HFF-Myc (cell line): ENCODE results near the gene MAN2C1.
A peak's percentile ranks its signal among the peaks of the same experiment; 100 is the strongest.
"Not testable (repeated sequence)": the region's sequence is repeated elsewhere in the genome, so short reads cannot be mapped to it uniquely, and the experiment has no call there.

Experiments used
- DNase-seq: peaks from one replicate; pipeline ENCODE4 v3.0.0-alpha.2; 2011; ENCODE audit warnings: low read depth; ENCODE audit errors: extremely low read depth
- H3K4me3 ChIP-seq: replicated peaks from 2 replicates; pipeline ENCODE4 v1.5.1; 2011; ENCODE audit warnings: low read depth, mild to moderate bottlenecking, control low read depth, low read length
- TF ChIP-seq, protein P1 (sequence below): IDR thresholded peaks from 2 replicates; pipeline ENCODE4 v1.5.1; 2012; ENCODE audit warnings: mild to moderate bottlenecking, low read depth, low read length, control low read depth; ENCODE audit errors: missing control alignments

Gene MAN2C1

DNA sequence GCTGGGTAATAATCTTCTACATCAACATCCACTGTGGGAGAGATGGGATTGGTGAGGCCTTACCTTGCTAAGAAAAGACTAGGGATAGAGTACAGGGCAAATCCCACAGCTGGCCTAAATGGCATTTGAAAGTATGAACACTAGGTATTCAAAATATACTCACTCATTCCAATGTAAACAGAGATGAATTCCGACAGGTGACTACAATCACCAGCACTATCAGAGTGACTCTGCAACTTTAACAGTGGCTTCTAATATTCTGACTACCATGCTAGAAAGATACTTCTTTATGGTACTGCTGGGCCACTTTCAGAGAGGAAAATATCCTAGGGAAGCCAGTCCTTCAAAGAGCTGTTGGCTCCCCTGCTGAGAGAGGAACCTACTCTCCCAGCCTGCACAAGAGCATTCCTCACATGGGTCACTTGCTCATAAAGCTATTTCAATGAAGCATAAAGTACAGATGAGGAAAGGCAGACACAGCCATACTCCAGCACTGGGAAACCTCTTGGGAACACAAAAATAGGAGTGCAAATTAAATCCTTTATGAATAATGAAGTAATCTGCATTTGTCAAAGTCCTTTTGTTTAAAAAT lies 21.5 kb upstream of the MAN2C1 start:
- DNase-seq = no peak
- TF ChIP-seq, protein P1, sequence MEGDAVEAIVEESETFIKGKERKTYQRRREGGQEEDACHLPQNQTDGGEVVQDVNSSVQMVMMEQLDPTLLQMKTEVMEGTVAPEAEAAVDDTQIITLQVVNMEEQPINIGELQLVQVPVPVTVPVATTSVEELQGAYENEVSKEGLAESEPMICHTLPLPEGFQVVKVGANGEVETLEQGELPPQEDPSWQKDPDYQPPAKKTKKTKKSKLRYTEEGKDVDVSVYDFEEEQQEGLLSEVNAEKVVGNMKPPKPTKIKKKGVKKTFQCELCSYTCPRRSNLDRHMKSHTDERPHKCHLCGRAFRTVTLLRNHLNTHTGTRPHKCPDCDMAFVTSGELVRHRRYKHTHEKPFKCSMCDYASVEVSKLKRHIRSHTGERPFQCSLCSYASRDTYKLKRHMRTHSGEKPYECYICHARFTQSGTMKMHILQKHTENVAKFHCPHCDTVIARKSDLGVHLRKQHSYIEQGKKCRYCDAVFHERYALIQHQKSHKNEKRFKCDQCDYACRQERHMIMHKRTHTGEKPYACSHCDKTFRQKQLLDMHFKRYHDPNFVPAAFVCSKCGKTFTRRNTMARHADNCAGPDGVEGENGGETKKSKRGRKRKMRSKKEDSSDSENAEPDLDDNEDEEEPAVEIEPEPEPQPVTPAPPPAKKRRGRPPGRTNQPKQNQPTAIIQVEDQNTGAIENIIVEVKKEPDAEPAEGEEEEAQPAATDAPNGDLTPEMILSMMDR = no peak
- H3K4me3 ChIP-seq = no peak overlapping the region

- not testable (repeated sequence) for DNase-seq, H3K4me3 ChIP-seq
Measured at GRCh38 chr15:75383986-75384385, 15.6 kb upstream of the MAN2C1 start.

DNA sequence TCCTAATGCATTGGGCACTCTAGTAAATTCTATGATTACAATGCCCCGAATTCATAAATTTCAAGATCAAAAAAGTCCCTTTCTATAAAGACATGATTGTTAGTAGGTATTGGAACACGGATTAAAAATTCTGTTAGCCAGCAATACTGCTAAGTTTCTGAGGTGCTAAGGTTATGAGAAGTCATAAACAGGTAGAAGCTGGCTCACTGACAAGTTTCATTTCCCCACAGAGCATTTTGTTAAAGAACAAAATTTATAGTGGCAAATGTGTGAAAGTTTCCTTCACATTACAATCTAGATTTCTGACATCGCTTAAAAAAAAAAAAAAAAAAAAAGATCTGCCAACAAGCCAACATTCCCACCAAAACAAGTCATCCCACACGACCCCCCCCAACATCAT lies 12.4 kb upstream of the MAN2C1 start:
- DNase-seq = no peak
- TF ChIP-seq, protein P1 = no peak
- H3K4me3 ChIP-seq = no peak overlapping the region

GRCh38 chr15:75371901-75372688 lies 3.7 kb upstream of the MAN2C1 start:
- DNase-seq = no peak
- TF ChIP-seq, protein P1 = no peak
- no peak overlapping the region for H3K4me3 ChIP-seq

DNA sequence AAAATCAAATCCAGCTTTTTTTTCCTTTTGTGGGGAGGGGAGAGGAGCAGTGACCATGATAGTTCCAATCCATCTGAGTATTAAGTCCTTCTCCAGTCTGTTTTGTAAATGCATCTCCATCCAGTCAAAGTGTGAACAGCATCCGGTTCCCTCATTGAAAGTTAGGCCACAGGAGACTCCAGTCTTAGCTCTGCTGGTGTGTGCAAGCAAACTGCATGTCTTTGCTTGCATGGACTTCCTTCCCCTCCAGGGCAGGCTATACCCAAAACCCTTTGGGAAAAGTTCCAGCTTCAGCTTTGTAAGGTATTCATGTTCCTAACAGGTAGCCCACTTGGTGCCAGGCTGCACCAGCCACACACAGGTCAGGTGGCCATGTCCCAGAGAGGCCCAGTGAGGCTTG lies 3.1 kb upstream of the MAN2C1 start:
- DNase-seq = no peak
- H3K4me3 ChIP-seq = no peak overlapping the region
- TF ChIP-seq, protein P1 = no peak

DNA sequence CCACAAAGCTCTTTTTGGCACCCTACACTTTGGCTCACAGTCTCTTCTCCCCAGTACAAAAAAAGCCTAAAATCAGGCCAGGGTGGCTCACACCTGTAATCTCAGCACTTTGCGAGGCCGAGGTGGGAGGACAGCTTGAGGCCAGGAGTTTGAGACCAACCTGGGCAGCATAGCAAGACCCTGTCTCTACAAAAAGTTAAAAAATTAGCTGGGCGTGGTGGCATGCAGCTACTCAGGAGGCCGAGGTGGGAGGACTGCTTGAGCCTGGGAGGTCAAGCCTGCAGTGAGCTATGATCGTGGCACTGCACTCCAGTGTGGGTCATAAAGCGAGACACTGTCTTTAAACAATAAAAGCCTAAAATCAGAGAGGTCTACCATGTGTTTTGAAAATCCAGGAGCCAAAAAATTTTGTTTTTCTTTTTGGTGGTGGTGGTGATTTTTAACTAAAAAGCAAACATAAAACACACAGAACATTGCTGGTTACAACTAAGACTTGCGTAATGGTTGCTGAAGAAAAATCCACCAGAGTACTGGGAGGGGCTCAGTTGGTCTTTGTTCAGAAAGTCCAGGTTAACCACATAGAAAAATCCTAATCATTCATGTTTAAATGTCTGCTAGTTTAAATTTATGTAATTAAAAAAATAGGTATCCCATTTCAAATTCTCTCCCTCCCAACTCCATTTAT lies 1.6 kb upstream of the MAN2C1 start:
- TF ChIP-seq, protein P1 = no peak
- DNase-seq = no peak
- no peak overlapping the region for H3K4me3 ChIP-seq

DNA sequence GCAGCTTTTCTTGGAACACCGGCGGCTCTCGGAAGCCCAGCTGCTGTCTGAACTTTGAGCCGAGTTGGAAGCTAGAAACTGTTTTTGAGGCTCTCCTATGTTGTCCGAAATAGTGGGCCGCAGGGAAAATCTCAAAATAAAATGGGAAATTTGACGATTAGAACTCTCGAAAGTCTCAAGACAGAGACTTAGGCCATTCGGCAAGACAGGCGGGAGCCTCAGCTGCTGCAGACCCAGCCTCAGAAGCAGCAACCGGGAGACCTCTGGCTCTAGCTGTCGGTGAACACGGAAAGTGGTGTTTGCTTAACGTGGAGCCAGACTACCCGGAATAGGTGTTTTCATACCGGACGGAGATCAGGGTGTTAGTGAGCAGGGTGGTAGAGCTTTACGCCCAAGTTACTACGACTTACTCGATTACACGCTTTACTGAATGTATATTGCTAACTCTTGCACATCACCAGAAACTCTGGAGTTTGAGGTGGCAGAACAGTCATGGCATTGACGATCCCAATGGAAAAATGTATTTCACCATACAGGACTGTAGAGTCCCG lies 357 bp upstream of the MAN2C1 start:
- DNase-seq = no peak
- TF ChIP-seq, protein P1 = no peak
- peak overlapping the region; percentile 86 for H3K4me3 ChIP-seq
